HG03520 (cell line): ENCODE results near the gene EYA3.

ENCODE experiments used
- ATAC-seq: cut with Tn5 transposase; IDR thresholded peaks from one replicate; pipeline ENCODE4 v1.9.1; 2021; ENCODE audit warnings: mild to moderate bottlenecking, moderate library complexity; ENCODE audit not compliant: unreplicated experiment

Gene EYA3

GRCh38 chr1:28074892-28075511, 13.4 kb downstream of the EYA3 start:
- no peak for ATAC-seq

- no peak for ATAC-seq
Observed at GRCh38 chr1:28073867-28074266, 14.5 kb downstream of the EYA3 start.

GRCh38 chr1:28071813-28072212, 16.6 kb downstream of the EYA3 start:
- no peak for ATAC-seq

- no peak for ATAC-seq
Observed at GRCh38 chr1:28070725-28071593, 17.5 kb downstream of the EYA3 start.

GRCh38 chr1:28067523-28068090, 20.8 kb downstream of the EYA3 start:
- no peak for ATAC-seq

- no peak for ATAC-seq
Observed at GRCh38 chr1:28066393-28067154, 21.8 kb downstream of the EYA3 start.

- ATAC-seq, result no peak
Observed at GRCh38 chr1:28064064-28064463, 24.3 kb downstream of the EYA3 start.

GRCh38 chr1:28062806-28063205, 25.6 kb downstream of the EYA3 start:
- ATAC-seq, result no peak

GRCh38 chr1:28058971-28059878, 29.2 kb downstream of the EYA3 start:
- ATAC-seq, result no peak

GRCh38 chr1:28058168-28058567, 30.2 kb downstream of the EYA3 start:
- ATAC-seq, result no peak

- no peak for ATAC-seq
Observed at GRCh38 chr1:28056129-28056925, 32.1 kb downstream of the EYA3 start.

GRCh38 chr1:28050776-28051175, 37.6 kb downstream of the EYA3 start:
- ATAC-seq, result no peak

- no peak for ATAC-seq
Observed at GRCh38 chr1:28046716-28047115, 41.7 kb downstream of the EYA3 start.

GRCh38 chr1:28045777-28046176, 42.6 kb downstream of the EYA3 start:
- no peak for ATAC-seq

- no peak for ATAC-seq
Observed at GRCh38 chr1:28044399-28044798, 44.0 kb downstream of the EYA3 start.

- ATAC-seq, result no peak
Observed at GRCh38 chr1:28039341-28039740, 49.1 kb downstream of the EYA3 start.

- no peak for ATAC-seq
Observed at GRCh38 chr1:28037946-28038345, 50.5 kb downstream of the EYA3 start.

- ATAC-seq, result no peak
Observed at GRCh38 chr1:28037206-28037605, 51.2 kb downstream of the EYA3 start.

- no peak for ATAC-seq
Observed at GRCh38 chr1:28036431-28036830, 52.0 kb downstream of the EYA3 start.
